GM12892 (cell line): ENCODE data around the gene GNPTG.

Experiments used
- DNase-seq: peaks from one replicate; pipeline ENCODE4 v3.0.0; 2011; ENCODE audit not compliant: insufficient read length
- FAIRE-seq: peaks from 2 replicates; lab custom pipeline; 2011; peaks lifted over from hg19 to GRCh38; lab: Jason Lieb, UNC
- POLR2A ChIP-seq: IDR thresholded peaks from 2 replicates; pipeline ENCODE4 v1.6.1; 2011; ENCODE audit warnings: low read depth, low read length, control low read depth
- POLR2AphosphoS5 ChIP-seq: IDR thresholded peaks from 2 replicates; pipeline ENCODE4 v1.6.1; 2011; ENCODE audit warnings: low read depth, low read length, control low read depth
- TAF1 ChIP-seq: IDR thresholded peaks from 2 replicates; pipeline ENCODE4 v1.6.1; 2011; ENCODE audit warnings: low read depth, mild to moderate bottlenecking, control low read depth, low read length, borderline replicate concordance

The GNPTG gene

GRCh38 chr16:1381612-1382406, 30.1 kb downstream of the GNPTG start:
- DNase-seq (no peak), FAIRE-seq (no peak)
- TF ChIP-seq POLR2A = no peak
- TF ChIP-seq TAF1 = no peak
- TF ChIP-seq POLR2AphosphoS5 = no peak

GRCh38 chr16:1383556-1383955, 31.8 kb downstream of the GNPTG start:
- DNase-seq (no peak), FAIRE-seq (no peak)
- no peak for TF ChIP-seq POLR2A
- no peak for TF ChIP-seq POLR2AphosphoS5
- no peak for TF ChIP-seq TAF1

GRCh38 chr16:1385232-1385631, 33.5 kb downstream of the GNPTG start:
- no peak for FAIRE-seq
- no peak for TF ChIP-seq POLR2A
- TF ChIP-seq POLR2AphosphoS5 = no peak
- no peak for TF ChIP-seq TAF1
- DNase-seq = no peak

GRCh38 chr16:1387331-1387730, 35.6 kb downstream of the GNPTG start:
- FAIRE-seq (no peak), DNase-seq (no peak)
- no peak for TF ChIP-seq POLR2A
- TF ChIP-seq TAF1 = no peak
- no peak for TF ChIP-seq POLR2AphosphoS5

- TF ChIP-seq POLR2AphosphoS5 (no peak), POLR2A (no peak), TAF1 (no peak)
- FAIRE-seq (no peak), DNase-seq (no peak)
These were observed 38.0 kb downstream of the GNPTG start for GRCh38 chr16:1389762-1390161.

GRCh38 chr16:1390239-1390779, 38.6 kb downstream of the GNPTG start:
- no peak for DNase-seq
- no peak for FAIRE-seq
- TF ChIP-seq POLR2AphosphoS5 (no peak), POLR2A (no peak)

- FAIRE-seq = no peak
These were observed 41.1 kb downstream of the GNPTG start for GRCh38 chr16:1392826-1393225.

GRCh38 chr16:1393613-1394176, 42.0 kb downstream of the GNPTG start:
- no peak for TF ChIP-seq POLR2AphosphoS5
- TF ChIP-seq TAF1 = no peak
- no peak for TF ChIP-seq POLR2A
- FAIRE-seq (no peak), DNase-seq (no peak)

More at GRCh38 chr16:1392826-1393225, 41.1 kb downstream of the GNPTG start:
- TF ChIP-seq POLR2A = no peak
- no peak for TF ChIP-seq POLR2AphosphoS5
- TF ChIP-seq TAF1 = no peak
- DNase-seq = no peak

GRCh38 chr16:1394367-1394951, 42.7 kb downstream of the GNPTG start:
- no peak for FAIRE-seq
- no peak for DNase-seq
- TF ChIP-seq TAF1 (no peak), POLR2AphosphoS5 (no peak), POLR2A (no peak)

GRCh38 chr16:1395444-1396031, 43.8 kb downstream of the GNPTG start:
- no peak for FAIRE-seq
- no peak for TF ChIP-seq TAF1
- TF ChIP-seq POLR2AphosphoS5 = no peak
- TF ChIP-seq POLR2A = no peak
- no peak for DNase-seq

GRCh38 chr16:1397779-1398178, 46.0 kb downstream of the GNPTG start:
- FAIRE-seq (no peak), DNase-seq (no peak)
- no peak for TF ChIP-seq TAF1
- TF ChIP-seq POLR2AphosphoS5 = no peak
- TF ChIP-seq POLR2A = no peak
